DMS79 treated with DMSO at 0.1 percent for 48 hours (cell line): ENCODE measurements around the gene ATP10B.

Experiments used
- DNase-seq: peaks from one replicate; lab custom pipeline; 2025; lab: John Stamatoyannopoulos, UW

The ATP10B gene

DNA sequence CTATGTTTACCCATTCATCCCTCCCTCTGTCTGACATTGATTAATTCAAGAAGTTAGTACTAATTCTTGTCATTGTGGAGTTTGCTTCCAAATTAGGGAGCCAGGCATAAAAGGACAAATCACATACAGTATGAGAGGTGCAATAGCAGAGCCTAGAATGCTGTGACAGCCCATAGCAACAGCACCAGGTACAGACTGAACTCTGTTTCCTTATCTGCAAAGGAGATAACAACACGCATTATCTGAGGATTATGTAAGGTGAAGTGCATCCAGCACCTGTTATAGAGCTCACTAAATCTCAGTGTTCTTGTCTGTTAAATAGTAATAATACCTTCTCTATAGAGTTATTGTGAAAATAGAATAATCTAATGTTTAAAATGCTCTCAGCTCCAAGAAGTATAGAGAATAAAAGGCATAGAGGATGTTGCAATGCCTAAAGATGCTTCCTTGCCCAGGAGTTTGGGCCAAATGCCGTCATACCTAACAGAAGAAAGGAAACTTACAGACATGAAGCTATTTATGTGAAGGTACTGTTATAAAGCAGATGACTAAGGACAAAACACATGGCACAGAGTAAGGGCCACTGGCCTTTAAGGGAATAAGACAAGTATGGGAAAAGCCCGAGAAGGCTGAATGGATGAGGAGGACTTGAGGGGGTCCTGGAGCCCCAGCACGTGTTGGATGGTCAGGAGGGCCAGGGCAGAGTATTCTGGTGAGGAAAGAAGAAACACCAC, 214.5 kb downstream of the ATP10B start:
- no peak for DNase-seq

- DNase-seq: no peak
These were observed 216.3 kb downstream of the ATP10B start for GRCh38 chr5:160635663-160636062.

DNA sequence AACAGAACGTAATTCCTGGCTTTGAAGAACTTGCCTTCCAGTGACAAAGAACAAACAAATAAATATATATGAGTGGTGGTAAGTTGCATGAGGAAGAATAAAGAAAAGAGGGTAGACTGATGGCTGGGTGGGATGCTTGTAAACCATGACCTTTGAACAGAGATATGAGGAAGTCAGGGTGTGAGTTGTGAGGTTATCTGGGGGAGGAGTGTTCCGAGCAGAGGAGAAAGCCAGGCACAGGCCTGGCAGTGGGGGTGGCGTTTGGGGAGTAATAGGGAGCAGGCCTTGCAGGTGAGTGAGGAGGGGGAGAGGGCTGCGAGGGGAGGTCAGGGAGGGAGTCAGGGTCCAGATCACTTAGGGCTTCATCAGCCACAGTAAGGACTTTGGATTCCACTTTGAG, 217.0 kb downstream of the ATP10B start:
- no peak for DNase-seq

DNA sequence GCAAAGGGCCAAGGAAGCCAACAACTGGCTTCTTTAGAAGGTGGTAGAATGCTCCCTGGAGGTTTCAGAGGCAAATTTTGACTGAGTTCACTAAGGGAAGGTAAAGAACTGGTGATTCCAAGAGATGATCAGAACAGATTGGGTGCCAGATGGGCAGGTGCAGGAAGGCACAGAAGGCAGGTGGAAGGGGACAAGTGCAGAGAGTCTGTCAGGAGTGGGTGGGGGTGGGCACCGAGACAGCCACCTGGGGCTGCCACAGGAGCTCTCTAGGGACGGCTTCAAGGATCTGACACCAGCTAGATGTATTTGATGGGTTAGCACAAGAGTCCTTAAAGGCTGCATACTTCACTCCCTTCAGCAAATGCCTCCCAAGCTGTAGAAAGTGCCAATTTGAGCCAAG, 223.0 kb downstream of the ATP10B start:
- DNase-seq: peak; percentile 78

DNA sequence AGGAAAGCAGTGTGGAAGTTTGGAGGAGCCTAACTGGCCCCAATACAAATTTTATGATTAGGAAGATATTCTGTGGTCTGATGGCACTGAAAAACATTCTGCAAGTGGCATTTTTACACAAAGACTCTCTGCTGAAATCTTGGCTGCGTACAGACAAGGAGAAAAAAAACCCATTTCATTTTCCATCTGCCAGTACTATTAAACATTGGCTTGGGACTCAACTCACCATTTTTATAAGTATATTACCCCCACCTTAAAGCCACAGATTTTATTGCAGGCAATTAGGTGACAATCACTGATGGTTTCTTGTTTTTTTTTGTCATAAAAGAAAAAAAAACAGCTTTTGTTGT, 223.4 kb downstream of the ATP10B start:
- DNase-seq: peak; percentile 78

- no peak for DNase-seq
These were observed 223.9 kb downstream of the ATP10B start for GRCh38 chr5:160627921-160628618.

DNA sequence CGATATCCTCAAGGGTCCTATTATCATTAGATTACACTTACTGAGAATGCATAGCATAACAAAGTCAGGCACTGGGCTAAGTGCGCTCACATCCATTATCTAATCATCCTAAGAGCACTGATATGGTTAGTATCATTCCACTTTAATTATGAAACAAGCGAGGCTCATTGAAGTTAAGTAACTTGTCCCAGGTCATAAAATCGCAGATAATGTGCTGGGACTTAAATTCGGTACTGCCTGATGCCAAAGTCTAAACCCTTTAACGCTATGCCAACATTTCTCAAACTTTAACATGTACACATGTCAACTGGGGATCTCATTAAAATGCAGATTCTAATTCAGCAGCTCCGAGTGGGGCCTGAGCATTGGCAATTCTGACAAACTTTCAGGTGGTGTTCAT, 225.7 kb downstream of the ATP10B start:
- peak; percentile 86 for DNase-seq

DNA sequence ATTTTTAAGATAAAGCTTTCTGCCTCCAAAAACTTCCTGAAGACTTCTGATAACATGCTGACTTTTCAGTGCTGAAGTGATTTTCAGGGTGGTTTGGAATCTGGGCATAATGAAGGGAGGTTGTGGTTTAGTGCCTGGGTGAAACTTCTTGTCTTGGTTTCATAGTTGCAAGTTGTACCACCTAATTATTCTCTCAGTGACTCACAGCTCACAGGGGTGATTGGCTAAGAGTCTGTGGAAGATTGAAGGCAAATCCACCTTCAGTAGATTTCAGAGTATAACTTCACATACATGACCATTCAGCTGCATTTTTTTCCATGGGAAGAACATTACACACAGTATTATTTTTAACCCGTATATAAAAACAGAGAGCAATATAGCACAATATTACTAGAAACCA, 230.5 kb downstream of the ATP10B start:
- DNase-seq: no peak

- DNase-seq: no peak
These were observed 231.6 kb downstream of the ATP10B start for GRCh38 chr5:160620401-160620800.

- DNase-seq: no peak
These were observed 232.6 kb downstream of the ATP10B start for GRCh38 chr5:160619381-160619780.

GRCh38 chr5:160618286-160618685, 233.7 kb downstream of the ATP10B start:
- DNase-seq: no peak

DNA sequence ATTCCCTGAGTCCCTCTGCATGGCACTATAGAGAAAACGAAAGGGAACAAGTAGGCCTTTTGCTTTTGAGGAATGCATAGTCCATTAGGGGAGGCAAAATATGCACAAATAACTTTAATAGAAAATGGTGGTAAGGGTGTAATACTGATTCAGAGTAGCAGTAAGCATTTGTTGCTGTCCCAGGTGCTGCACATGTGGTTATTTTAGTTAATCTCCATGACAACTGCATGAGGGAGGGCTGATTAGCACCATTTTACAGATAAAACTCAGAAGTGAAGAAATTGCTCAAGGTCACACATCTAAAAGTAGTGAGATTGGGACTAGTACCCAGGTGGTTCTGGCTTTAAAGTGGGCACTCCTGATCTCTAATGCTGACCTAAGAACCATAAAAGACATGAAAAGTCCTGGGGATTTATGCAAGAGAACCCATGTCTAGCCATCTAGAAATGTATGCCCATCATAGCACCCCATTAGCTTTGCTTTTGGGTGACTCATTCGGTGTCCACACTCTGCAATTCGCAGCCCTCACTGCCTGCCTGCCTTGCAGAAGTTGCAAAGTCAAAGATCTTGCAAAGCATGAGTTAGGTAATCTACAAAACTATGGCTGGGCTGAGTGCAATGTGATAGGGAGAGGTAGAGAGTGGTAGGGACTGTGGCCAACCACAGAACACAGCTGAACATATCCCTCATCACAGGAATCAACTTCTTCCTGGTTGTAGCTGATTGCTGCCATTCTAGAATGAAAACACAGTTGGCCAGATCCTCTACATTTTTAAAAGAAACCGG, 235.1 kb downstream of the ATP10B start:
- no peak for DNase-seq

DNA sequence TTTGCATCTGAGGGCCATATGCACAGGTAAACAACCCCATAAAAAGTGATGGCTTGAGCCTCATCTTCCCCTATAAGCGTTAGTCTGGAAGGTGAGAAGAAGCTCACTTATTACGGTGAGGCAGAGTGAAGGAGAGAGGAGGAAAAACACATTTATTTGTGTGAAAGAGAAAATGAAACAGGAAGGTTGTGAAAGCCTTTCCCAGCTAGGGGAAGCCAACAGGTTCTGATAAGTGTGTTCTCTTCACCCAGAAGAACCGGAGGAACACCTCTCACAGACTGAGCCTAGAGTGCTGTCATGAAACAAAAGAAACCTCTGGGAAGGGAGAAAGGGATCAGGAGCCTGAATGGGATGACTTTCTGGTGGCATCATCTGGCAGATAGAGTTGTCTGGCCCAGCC, 237.9 kb downstream of the ATP10B start:
- no peak for DNase-seq

GRCh38 chr5:160605266-160605665, 246.7 kb downstream of the ATP10B start:
- DNase-seq: no peak

DNA sequence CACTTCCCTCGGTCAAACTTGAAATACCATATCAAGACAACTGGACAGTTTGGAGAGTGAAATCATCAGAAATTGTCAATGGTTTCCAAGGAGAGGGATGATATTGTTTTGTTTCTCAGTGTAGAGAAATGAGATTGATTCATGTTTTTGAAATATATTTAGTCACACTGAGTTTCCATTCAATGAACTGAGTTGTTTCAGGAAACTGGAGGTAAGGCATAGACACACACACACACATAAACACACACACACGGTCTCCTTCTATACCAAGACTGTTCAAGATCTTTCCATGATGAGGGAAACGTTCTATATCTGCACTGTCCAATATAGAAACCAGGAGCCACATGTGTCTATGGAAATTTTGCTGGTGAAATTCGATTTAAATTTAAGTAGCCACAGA, 247.5 kb downstream of the ATP10B start:
- DNase-seq: no peak

DNA sequence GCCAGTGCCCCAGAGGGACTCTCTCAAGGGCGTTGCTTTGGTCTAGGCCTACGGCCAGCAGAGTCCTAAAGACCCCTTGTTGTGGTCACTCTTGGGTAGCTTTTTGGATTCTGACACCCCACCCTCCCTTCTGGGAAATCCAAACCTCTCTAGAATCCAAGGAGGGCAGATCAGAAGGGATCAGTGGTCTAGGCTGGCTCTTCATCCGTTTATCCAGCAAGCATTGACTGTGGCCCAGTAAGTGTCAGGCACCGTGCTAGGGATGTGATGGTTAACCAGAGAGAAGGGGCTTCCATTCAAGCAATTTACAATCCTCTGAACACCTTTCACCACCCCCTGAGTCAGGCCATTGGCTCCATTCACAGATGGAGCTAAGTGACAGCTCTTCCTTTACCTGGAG, 249.3 kb downstream of the ATP10B start:
- no peak for DNase-seq

GRCh38 chr5:160601046-160601445, 251.0 kb downstream of the ATP10B start:
- no peak for DNase-seq

GRCh38 chr5:160573318-160573717, 278.7 kb downstream of the ATP10B start:
- DNase-seq: no peak

DNA sequence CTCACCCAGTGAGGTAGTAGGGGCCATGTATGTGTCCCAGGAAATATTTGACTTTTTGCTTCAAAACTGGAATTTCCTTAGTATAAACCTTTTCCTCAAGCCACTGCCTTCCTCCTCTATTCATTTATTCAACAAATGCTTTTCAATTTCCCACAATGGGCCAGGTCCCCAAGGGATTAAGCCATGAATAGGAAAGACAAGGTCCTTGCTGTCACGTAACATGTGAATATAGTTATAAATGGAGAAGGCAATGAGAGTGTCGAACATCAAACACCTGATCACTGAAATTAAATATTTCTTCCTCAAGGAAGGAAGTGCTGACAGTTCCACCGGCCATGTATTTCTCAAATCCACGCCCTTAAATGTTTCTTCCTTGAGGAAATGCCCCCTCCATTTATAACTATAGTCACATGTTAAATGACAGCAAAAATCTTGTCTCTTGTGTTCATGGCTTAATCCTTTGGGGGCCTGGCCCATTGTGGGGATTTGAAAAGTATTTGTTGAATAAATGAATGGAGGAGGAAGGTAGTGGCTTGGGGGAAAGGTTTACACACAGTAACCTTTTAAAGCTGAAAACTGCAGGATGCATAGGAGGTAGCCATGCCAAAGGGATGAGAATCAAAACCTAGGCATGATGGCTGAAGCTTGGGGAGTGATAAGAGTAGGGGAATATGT, 284.8 kb downstream of the ATP10B start:
- DNase-seq: no peak

DNA sequence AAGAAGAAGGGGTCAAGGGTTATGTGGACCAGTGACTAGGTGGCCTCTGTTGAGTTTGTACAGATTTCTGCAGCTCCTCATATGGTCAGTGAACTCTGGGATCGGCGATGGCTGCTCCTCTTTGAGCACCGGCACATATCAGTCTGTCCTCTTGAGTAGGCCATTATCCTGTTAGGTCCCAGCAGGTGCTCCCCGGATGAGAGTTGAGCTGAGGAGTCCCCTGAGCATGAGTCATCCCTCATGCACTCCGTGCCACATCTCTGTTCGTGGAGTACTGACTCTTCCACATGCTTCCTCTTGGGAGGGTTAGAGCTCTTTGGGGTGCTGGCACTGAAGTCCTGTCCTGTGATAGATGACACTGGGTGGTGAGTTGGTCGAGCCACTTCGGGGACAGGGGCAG, 286.6 kb downstream of the ATP10B start:
- no peak for DNase-seq

DNA sequence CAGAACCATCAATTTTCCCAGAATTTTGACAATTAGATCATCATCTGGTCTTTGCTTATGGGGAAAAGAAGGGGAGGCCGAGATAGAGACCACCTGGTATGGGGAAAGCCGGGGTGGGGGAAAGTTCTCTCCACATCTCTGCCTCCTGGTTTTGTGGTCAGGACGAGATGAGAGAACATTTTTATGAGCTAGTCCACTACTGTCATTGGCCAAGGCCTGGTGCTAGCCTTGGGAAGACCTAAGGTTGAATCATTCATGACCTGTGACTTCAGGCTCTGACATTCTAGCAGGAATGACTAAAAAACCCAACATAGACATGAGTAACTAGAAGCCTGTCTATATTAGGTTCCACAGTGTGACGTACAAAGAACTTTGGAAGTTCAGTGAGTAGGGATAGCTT, 295.2 kb downstream of the ATP10B start:
- DNase-seq: no peak

DNA sequence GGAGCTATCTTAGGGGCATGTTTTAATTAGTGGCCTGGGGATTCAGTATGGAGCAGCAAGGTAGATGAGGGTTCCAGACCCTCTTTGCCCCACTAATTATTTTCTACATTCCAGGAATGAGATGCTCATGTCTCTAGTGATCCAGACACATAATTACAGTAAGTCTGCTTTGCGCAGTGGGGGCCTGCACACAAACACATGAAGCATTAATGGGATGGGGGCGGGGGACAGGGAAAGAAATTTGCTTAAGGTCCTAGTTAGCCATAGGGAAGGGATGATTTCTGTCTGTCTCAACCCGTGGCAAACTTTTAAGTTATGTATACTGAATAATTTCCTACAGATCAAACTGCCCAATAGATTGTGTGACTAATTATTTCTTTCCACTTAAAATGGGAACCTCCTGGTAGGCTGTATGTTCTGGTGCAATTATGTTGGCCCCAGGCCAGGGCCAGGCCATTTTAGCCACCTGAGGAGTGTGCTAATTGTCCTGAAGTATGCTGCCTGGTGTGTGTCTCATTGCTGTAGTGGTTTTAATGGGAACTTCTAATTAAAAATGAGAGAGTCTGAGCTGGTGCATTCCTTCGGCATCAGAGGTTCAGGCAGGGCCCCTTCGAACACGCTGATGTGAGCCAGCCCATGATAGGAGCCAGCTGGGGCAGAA, 295.9 kb downstream of the ATP10B start:
- DNase-seq: peak; percentile 18
